Measurements from ENCODE around the gene EVX2. TPM values are rescaled to one million over a fixed set of nuclear protein-coding genes. Genes with fewer than 3 reads are reported as not detected.

The EVX2 gene
- polyA plus RNA-seq, 1 of the 3 experiments (the other 2 are of a cell fraction), result not detected

- H3F3A ChIP-seq (replicated peaks; ENCODE audit: insufficient read depth), result no peaks in the 10 kb centered on the region
- no peak overlapping the region for H2AFZ ChIP-seq (ENCODE audit: low read depth)
- H3K27ac ChIP-seq (ENCODE audit: low read depth in 2 of 2, low read length in 1 of 2), result no peak overlapping the region
- 0 out of 2 replicates have a peak, but pooled peaks cover 3% of the 10 kb centered on the region for H4K20me1 ChIP-seq (ENCODE audit: insufficient read depth)
- no peak overlapping the region for H3K4me3 ChIP-seq (ENCODE audit: low read depth in 2 of 2, low read length in 1 of 2)
- H3K27me3 ChIP-seq (ENCODE audit: insufficient read depth), result peaks cover 95% of the 10 kb centered on the region
- ChIA-PET POLR2A (no interaction called here), CTCF (interaction anchor here (0.6 to 13.5 kb wide), 35 partner anchors 9 to 1395 kb away, joined by 3 to 264 read pairs (median 5); partner anchors contain the start of genes HOXD10, HOXD11 and HOXD12)
- H3K9ac ChIP-seq, result no peak overlapping the region
- no peaks in the 10 kb centered on the region for H3K9me2 ChIP-seq
- H3K9me3 ChIP-seq, result no peaks in the 10 kb centered on the region
- H3K79me2 ChIP-seq (ENCODE audit: insufficient read depth), result no peaks in the 10 kb centered on the region
- H3K36me3 ChIP-seq (replicated peaks in 1 of 2; ENCODE audit: control insufficient read depth in 1 of 2, insufficient read depth in 2 of 2, low read length in 1 of 2), result no peaks in the 10 kb centered on the region
- no peak for DNase-seq
- TF ChIP-seq RAD21 (IDR thresholded peaks at IDR 0.05; ENCODE audit: low read length) (no peak), NFIC (IDR thresholded peaks at IDR 0.05; ENCODE audit: borderline replicate concordance) (no peak), FOSL2 (IDR thresholded peaks at IDR 0.05; ENCODE audit: borderline replicate concordance, low read depth) (no peak), TAF1 (IDR thresholded peaks at IDR 0.05; ENCODE audit: borderline replicate concordance, low read depth, low read length) (no peak), EZH2phosphoT487 (IDR thresholded peaks at IDR 0.05; ENCODE audit: borderline replicate concordance, low read depth) (no peak), RXRA (IDR thresholded peaks at IDR 0.05; ENCODE audit: borderline replicate concordance, low read depth) (no peak), FOXJ3 (CRISPR knock-in tag; IDR thresholded peaks at IDR 0.05) (no peak), SIN3A (IDR thresholded peaks at IDR 0.05; ENCODE audit: borderline replicate concordance, low read depth, low read length) (no peak), USF2 (IDR thresholded peaks at IDR 0.05; ENCODE audit: borderline replicate concordance, low read depth, low read length) (no peak), SMC3 (IDR thresholded peaks at IDR 0.05; ENCODE audit: low read depth, low read length) (no peak), MAX (IDR thresholded peaks at IDR 0.05; ENCODE audit: low read depth) (no peak), IRF3 (IDR thresholded peaks at IDR 0.05; ENCODE audit: low read depth, low read length) (no peak), MXI1 (IDR thresholded peaks at IDR 0.05; ENCODE audit: low read depth, low read length) (no peak), RFX5 (IDR thresholded peaks at IDR 0.05; ENCODE audit: low read length) (no peak), NRF1 (IDR thresholded peaks at IDR 0.05; ENCODE audit: low read depth, low read length) (no peak), POLR2AphosphoS5 (IDR thresholded peaks at IDR 0.05; ENCODE audit: low read depth, low read length) (no peak), MEF2A (IDR thresholded peaks at IDR 0.05; ENCODE audit: borderline replicate concordance, low read depth) (no peak), TCF12 (IDR thresholded peaks at IDR 0.05) (no peak)
- 22% methylated on average over 6 of the region's 6 CpGs for WGBS (ENCODE audit: low lambda C conversion rate)
- H3K4me1 ChIP-seq (ENCODE audit: control insufficient read depth in 1 of 2, insufficient read depth in 2 of 2, low read depth in 1 of 2, low read length in 1 of 2), result peaks cover 0 to 25% of the 10 kb centered on the region in 2 experiments; a peak in 1 of 4 replicates
- no peak overlapping the region for H3K4me2 ChIP-seq
Measured at GRCh38 chr2:176088937-176089842, 5.4 kb upstream of the EVX2 start.
